Activated T-helper 1 cell treated with anti-CD3 and anti-CD28 coated beads, Interleukin-12 subunit alpha, Interleukin-12 subunit beta, Interleukin-2, Interleukin-4 antibody, amounts not matched to agents 30 ng/mL and 10 ng/mL and 1 ng/mL, durations not matched to agents 14 hours and 24 hours and 36 hours (primary cell): ENCODE results near the gene MLLT1. TPM values are rescaled to one million over a fixed set of nuclear protein-coding genes. Genes with fewer than 3 reads are reported as not detected.
A peak's percentile ranks its signal among the peaks of the same experiment; 100 is the strongest.

Source experiments
- DNase-seq: peaks from one replicate; pipeline ENCODE4 v3.0.0; 2021; ENCODE audit warnings: low spot score
- H3K27ac Mint-ChIP-seq: one replicate; pipeline ENCODE4 v1.8.0; 2021; ENCODE audit warnings: mild to moderate bottlenecking, mixed read lengths
- H3K27me3 Mint-ChIP-seq: one replicate; pipeline ENCODE4 v1.8.0; 2022; ENCODE audit warnings: mild to moderate bottlenecking, moderate library complexity, mixed read lengths; ENCODE audit not compliant: insufficient read depth
- H3K36me3 Mint-ChIP-seq: one replicate; pipeline ENCODE4 v1.8.0; 2021; ENCODE audit warnings: low read depth, mixed read lengths
- H3K4me1 Mint-ChIP-seq: one replicate; pipeline ENCODE4 v1.8.0; 2021; ENCODE audit warnings: low read depth, mixed read lengths
- H3K4me3 Mint-ChIP-seq: one replicate; pipeline ENCODE4 v1.8.0; 2021; ENCODE audit warnings: mild to moderate bottlenecking, moderate library complexity, mixed read lengths
- H3K9me3 Mint-ChIP-seq: one replicate; pipeline ENCODE4 v1.8.0; 2021; ENCODE audit warnings: mixed read lengths
- intact Hi-C: fragments of 100-400 bp; cut with micrococcal nuclease; formaldehyde crosslinking; loops from one replicate; pipeline ENCODE4 v1.15.1; 2024
- total RNA-seq: library from RNA; stranded (reverse); gene quantifications from 2 replicates; pipeline ENCODE4 v1.2.3, GENCODE V29; 2022

Gene MLLT1
- total RNA-seq, 1 donor from 2014 or later, result 77.4 TPM

DNA sequence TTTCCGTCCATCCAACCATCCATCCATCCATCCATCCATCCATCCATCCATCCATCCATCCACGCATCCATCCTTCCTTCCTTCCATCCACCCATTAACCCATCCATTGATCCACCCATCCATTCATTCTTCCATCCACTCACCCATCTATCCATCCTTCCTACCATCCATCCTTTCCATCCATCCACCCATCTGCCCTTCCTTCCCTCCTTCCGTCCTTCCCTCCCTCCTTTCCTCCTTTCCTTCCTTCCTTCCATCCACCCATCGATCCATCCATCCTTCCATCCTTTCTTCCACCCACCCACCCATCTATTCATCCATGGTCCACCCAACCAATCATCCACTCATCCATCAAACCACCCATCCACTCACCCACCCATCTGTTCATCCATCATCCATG, 70.1 kb downstream of the MLLT1 start:
- DNase-seq, result no peak
- Mint-ChIP-seq H3K27ac (no peak overlapping the region), H3K9me3 (no peaks in the 10 kb centered on the region), H3K27me3 (no peaks in the 10 kb centered on the region), H3K4me3 (no peak overlapping the region), H3K36me3 (peaks cover 6% of the 10 kb centered on the region), H3K4me1 (no peaks in the 10 kb centered on the region)
- intact Hi-C loops, result no loop called here

- Mint-ChIP-seq H3K9me3 (no peaks in the 10 kb centered on the region), H3K27me3 (no peaks in the 10 kb centered on the region), H3K4me3 (no peak overlapping the region), H3K4me1 (no peaks in the 10 kb centered on the region), H3K36me3 (peaks cover 6% of the 10 kb centered on the region), H3K27ac (no peak overlapping the region)
- intact Hi-C loops, result no loop called here
- no peak for DNase-seq
Measured at GRCh38 chr19:6209233-6209632, 70.5 kb downstream of the MLLT1 start.

- Mint-ChIP-seq H3K9me3 (no peaks in the 10 kb centered on the region), H3K36me3 (no peaks in the 10 kb centered on the region), H3K27ac (no peak overlapping the region), H3K27me3 (peaks cover 2% of the 10 kb centered on the region), H3K4me1 (no peaks in the 10 kb centered on the region), H3K4me3 (no peak overlapping the region)
- intact Hi-C loops, result no loop called here
- no peak for DNase-seq
Measured at GRCh38 chr19:6204866-6205723, 74.7 kb downstream of the MLLT1 start.

GRCh38 chr19:6204212-6204611, 75.6 kb downstream of the MLLT1 start:
- intact Hi-C loops, result no loop called here
- Mint-ChIP-seq H3K4me1 (peaks cover 7% of the 10 kb centered on the region), H3K27me3 (peaks cover 2% of the 10 kb centered on the region), H3K9me3 (no peaks in the 10 kb centered on the region), H3K27ac (no peak overlapping the region), H3K4me3 (no peak overlapping the region), H3K36me3 (peaks cover 1% of the 10 kb centered on the region)
- no peak for DNase-seq

DNA sequence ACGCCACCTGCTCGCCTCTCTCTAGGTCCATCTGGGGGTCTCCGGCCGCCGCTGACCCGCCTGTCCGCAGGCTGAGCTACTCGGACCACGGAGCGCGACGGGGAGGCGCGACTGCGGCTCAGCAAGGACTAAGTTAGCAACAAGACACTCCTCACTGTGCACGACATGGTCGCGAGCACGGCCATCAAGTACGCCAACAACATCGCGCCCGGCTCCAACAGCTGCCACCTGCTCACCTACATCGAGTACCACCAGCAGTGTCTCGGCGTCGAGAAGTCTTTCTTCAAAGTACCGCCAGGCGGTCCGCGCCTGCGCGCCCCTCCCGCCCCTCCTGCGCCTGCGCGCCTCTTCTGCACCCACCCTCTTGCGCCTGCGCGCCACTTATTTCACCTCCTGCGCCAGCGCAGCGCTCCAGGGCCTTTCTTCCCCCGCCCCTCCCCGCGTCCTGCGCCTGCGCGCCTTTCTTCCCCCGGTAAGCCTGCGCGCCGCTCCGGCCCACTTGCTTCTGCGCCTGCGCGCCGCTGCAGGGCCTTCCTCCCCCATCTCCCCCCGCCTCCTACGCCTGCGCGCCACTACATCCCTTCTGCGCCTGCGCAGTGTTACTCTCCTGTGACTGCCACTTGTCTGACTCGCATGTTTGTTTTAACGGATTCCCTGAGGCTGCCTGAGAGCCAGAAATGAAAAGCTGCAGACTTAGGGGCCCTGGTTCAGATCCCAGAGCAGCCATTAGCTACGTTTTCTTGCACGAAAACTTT, 80.4 kb downstream of the MLLT1 start:
- DNase-seq, result peak; percentile 99
- Mint-ChIP-seq H3K4me1 (peaks cover 22% of the 10 kb centered on the region), H3K36me3 (peaks cover 13% of the 10 kb centered on the region), H3K4me3 (peak overlapping the region; percentile 99), H3K27me3 (peaks cover 2% of the 10 kb centered on the region), H3K27ac (peak overlapping the region; percentile 94), H3K9me3 (no peaks in the 10 kb centered on the region)
- intact Hi-C loops, result loop anchor here (1.0 to 5.0 kb wide), 6 partner anchors 162 to 577 kb away; partner anchors contain the start of genes CLPP, RANBP3, SAFB and SAFB2

DNA sequence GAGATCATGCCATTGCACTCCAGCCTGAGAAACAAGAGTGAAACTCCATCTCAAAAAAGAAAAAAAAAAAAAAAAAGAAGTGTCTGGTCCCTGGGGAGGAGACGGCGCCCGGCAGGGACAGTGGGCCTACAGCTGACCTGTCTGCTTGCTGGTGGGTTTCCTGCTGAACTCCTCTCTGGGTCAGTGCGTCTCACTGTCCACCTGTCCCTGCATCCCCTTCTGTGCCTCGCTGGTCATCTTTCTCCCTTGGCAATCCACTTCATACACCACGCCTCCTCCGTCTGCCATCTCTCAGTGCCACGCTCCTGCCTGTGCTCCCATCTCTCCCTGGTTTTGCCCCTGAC, 80.9 kb downstream of the MLLT1 start:
- DNase-seq, result no peak

DNA sequence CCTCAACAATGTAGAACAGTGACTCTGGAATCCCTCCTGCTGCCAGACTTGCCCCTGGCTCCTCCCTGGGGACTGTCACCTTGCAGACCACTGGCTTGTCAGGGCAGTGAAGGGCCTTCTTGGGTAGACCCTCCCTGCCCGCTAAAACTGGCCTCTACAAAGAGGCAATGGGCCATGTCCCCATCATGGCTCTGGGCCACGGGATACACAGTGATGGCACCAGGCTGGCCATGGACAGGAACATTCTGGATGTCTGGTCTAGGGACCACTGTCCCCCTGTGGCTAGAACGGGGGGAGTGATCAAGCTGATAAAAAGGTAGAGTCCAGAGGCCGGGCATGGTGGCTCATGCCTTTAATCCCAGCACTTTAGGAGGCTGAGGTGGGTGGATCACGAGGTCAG, 83.4 kb downstream of the MLLT1 start:
- Mint-ChIP-seq H3K9me3 (peaks cover 2% of the 10 kb centered on the region), H3K4me3 (no peak overlapping the region), H3K27me3 (no peaks in the 10 kb centered on the region), H3K36me3 (peaks cover 17% of the 10 kb centered on the region), H3K4me1 (peaks cover 23% of the 10 kb centered on the region), H3K27ac (no peak overlapping the region)
- no peak for DNase-seq
- intact Hi-C loops, result loop anchor here (5.0 kb wide), 1 partner anchor 574 kb away; the partner anchor contains the start of genes SAFB and SAFB2

More for the DNA sequence above, 80.9 kb downstream of the MLLT1 start:
- Mint-ChIP-seq H3K36me3 (peaks cover 13% of the 10 kb centered on the region), H3K27me3 (peaks cover 2% of the 10 kb centered on the region), H3K4me3 (peak overlapping the region; percentile 99), H3K4me1 (peaks cover 23% of the 10 kb centered on the region), H3K27ac (peak overlapping the region; percentile 94), H3K9me3 (no peaks in the 10 kb centered on the region)
- intact Hi-C loops, result loop anchor here (1.0 to 5.0 kb wide), 6 partner anchors 162 to 577 kb away; partner anchors contain the start of genes CLPP, RANBP3, SAFB and SAFB2

DNA sequence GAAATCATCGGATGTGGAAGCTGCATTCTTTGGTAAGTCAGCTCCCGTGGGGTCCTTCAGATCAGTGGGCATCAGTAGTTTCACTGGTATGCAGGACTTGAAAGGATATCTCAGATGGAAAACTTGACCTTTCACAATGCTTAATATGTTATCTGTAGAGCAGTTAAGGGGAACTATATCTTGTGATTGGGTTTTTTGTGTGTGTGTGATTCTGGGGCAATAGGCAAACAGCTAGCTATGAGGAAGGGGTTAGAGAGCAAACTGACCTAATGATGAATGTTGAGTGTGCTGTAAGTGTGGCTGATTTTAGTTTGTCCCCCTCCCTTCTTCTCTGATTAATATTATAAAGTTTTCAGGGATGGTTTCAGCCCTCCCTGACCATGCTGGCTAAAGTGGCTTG, 91.0 kb downstream of the MLLT1 start:
- peaks cover 7% of the 10 kb centered on the region for H3K36me3 Mint-ChIP-seq
- H3K27ac Mint-ChIP-seq, result no peak overlapping the region
- H3K27me3 Mint-ChIP-seq, result peaks cover 3% of the 10 kb centered on the region

GRCh38 chr19:6187374-6187773, 92.4 kb downstream of the MLLT1 start:
- peaks cover 13% of the 10 kb centered on the region for H3K9me3 Mint-ChIP-seq
- no peak for DNase-seq
- intact Hi-C loops, result no loop called here
- no peak overlapping the region for H3K27ac Mint-ChIP-seq
- no peaks in the 10 kb centered on the region for H3K4me1 Mint-ChIP-seq
- H3K4me3 Mint-ChIP-seq, result no peak overlapping the region
- H3K27me3 Mint-ChIP-seq, result peaks cover 3% of the 10 kb centered on the region
- H3K36me3 Mint-ChIP-seq, result peaks cover 6% of the 10 kb centered on the region

More for the DNA sequence above, 91.0 kb downstream of the MLLT1 start:
- no peak for DNase-seq
- intact Hi-C loops, result no loop called here
- no peaks in the 10 kb centered on the region for H3K4me1 Mint-ChIP-seq
- H3K9me3 Mint-ChIP-seq, result peaks cover 13% of the 10 kb centered on the region
- no peak overlapping the region for H3K4me3 Mint-ChIP-seq

GRCh38 chr19:6185835-6186834, 93.6 kb downstream of the MLLT1 start:
- H3K4me1 Mint-ChIP-seq, result peaks cover 9% of the 10 kb centered on the region
- DNase-seq, result no peak
- intact Hi-C loops, result no loop called here
- peaks cover 9% of the 10 kb centered on the region for H3K9me3 Mint-ChIP-seq
- H3K27ac Mint-ChIP-seq, result no peak overlapping the region
- peaks cover 3% of the 10 kb centered on the region for H3K27me3 Mint-ChIP-seq
- no peak overlapping the region for H3K4me3 Mint-ChIP-seq
- peaks cover 2% of the 10 kb centered on the region for H3K36me3 Mint-ChIP-seq

GRCh38 chr19:6185093-6185834, 94.5 kb downstream of the MLLT1 start:
- Mint-ChIP-seq H3K27ac (no peak overlapping the region), H3K27me3 (peaks cover 7% of the 10 kb centered on the region), H3K4me1 (peaks cover 9% of the 10 kb centered on the region), H3K36me3 (no peaks in the 10 kb centered on the region), H3K9me3 (peaks cover 5% of the 10 kb centered on the region), H3K4me3 (no peak overlapping the region)
- no peak for DNase-seq
- intact Hi-C loops, result no loop called here

DNA sequence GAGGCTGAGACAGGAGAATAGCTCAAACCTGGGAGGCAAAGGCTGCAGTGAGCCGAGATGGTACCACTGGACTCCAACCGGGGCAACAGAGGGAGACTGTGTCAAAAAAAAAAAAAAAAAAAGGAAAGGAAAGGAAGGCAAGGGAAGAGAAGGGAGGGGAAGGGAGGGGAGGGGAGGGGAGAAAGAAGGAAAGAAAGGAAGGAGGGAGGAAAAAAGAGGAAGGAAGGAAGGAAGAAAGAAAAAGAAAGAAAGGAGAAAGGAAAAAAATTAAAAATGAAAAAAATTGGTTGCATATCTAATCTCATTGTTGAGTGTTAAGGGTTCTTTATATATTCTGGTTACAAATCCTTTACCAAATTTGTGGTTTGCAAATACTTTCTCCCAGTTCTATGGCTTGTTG, 98.7 kb downstream of the MLLT1 start:
- no peaks in the 10 kb centered on the region for H3K9me3 Mint-ChIP-seq
- no peaks in the 10 kb centered on the region for H3K36me3 Mint-ChIP-seq
- peaks cover 20% of the 10 kb centered on the region for H3K27me3 Mint-ChIP-seq

More for the DNA sequence above, 98.7 kb downstream of the MLLT1 start:
- H3K27ac Mint-ChIP-seq, result no peak overlapping the region
- H3K4me3 Mint-ChIP-seq, result no peak overlapping the region
- no peak for DNase-seq
- intact Hi-C loops, result no loop called here
- H3K4me1 Mint-ChIP-seq, result peaks cover 9% of the 10 kb centered on the region
